GM18502 (cell line): ENCODE data around the gene LPCAT2.

Experiments
- ATAC-seq: cut with Tn5 transposase; IDR thresholded peaks from one replicate; pipeline ENCODE4 v1.9.1; 2021; ENCODE audit warnings: mild to moderate bottlenecking; ENCODE audit not compliant: unreplicated experiment, poor library complexity

The LPCAT2 gene

DNA sequence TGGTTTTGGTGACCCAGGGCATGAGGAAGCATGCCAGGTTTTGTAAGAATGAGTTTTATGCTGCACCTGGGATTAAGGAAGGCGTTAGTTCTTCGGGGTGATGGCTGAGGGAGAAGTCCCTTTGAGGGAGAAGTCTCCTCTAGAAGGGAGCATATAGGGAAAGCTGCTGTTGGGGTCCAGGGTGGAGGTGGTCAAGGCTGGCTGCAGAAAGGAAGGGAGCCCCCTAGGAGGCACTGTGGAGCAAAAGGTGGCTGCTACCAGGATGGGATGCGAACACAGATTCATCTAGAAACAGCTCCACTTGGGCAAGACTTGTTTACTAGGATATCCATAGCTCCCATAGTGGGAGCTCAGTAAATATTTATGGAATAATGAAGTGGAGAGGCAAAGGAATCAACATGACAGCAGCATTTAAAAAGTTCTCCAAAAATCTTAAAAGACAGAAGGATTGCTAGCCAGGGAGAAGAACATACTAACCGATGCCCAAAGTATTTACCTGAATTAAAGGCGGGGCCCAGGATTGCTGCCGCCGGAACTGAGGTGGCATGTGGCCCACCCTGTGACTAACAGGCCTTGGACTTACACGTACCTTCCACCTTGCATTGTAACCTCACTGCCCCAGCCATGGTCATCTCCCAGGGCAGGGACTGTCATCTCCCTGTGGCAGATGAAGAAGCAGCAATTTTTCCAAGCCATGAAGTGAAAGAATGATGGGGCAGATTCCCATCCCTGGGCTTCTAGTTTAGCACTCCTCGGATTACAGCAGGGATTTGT, 7.1 kb upstream of the LPCAT2 start:
- no peak for ATAC-seq

DNA sequence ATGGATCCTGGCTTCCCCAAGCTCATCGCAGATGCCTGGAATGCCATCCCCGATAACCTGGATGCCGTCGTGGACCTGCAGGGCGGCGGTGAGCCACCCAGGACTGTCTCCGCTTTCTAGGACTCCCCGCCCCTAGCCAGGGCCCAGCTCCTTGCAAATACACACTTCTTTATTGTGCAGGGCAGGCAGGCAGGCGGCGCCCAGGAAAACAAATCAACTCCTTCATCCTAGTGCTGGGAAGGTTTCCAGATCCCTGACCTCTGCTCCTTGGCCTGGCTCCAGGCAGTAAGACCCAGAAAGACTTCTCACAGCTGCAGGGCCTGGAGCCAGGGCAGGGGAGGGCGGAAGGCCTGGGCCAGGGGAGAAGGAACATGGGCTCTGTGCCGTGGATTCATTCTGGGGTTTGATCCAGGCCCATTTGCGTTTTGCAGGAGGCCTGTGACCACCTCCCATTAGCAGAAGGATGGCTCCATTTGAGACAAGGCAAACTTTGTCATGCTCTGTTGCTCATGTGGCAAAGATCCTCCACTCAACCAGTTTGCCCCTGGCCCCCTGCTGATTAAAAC, 6.0 kb upstream of the LPCAT2 start:
- no peak for ATAC-seq

- no peak for ATAC-seq
Measured at GRCh38 chr16:55503726-55504550, 4.9 kb upstream of the LPCAT2 start.

GRCh38 chr16:55505333-55506015, 3.4 kb upstream of the LPCAT2 start:
- no peak for ATAC-seq

DNA sequence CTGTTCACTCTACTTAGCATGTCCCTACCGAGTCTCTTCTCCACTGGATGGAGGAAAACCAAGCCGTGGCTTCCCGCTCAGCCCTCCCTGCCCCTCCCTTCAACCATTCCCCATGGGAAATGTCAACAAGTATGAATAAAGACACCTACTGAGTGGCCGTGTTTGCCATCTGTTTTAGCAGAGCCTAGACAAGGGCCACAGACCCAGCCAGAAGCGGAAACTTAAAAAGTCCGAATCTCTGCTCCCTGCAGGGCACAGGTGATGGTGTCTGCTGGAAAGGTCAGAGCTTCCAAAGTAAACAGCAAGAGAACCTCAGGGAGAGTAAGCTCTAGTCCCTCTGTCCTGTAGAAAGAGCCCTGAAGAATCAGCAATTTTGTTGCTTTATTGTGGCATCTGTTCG, 2.8 kb upstream of the LPCAT2 start:
- ATAC-seq, result no peak

DNA sequence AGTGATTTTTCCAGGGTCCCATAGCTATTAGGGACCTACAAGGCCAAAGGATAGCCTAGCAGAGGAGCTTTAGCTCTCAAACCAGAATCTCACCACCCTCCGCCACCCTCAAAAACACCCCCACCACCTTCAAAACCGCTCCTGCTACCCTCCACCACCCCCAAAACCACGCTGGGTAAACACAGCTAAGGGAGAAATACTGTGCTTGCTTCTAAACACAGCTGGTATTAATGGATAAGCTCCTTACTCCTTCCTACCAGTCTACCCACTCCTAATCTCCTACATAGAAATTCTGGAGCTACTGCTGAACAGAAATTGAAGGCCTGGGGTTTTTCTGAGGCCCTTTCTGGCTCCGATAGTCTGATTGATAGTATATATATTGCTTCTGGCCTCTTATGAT, 2.2 kb upstream of the LPCAT2 start:
- no peak for ATAC-seq

- ATAC-seq, result no peak
Measured at GRCh38 chr16:55508271-55508921, 476 bp upstream of the LPCAT2 start.

DNA sequence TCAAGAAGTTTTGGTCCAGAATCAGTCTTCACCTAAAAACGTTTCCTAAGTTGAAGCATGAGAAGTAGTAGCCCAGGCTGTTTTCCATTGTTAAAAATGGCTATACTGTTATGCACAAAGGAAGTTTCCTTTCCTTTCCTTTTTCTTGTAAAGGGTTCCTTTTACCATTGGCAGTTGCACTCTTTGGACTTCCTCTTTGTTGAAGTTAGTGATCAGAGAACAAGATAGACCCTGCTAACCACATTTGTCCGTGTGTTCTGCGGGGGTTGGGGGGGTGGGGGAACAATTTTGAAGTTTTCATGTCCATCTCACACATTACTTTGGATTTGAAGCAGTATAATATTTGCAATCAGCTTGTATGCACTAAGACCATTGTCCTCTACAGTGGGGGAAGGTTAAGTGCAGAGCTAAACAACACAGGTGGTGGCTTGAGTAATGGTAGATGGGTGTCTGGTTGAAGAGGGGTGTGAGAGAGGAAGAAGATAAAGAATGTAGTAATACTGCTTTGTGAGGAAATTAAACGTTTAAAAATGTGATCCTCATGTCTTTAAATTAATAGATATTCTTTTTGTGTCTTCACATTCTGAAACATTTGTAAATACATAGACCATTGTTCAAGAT, 1.4 kb downstream of the LPCAT2 start:
- no peak for ATAC-seq

GRCh38 chr16:55512941-55513340, 4.1 kb downstream of the LPCAT2 start:
- ATAC-seq, result no peak

GRCh38 chr16:55513616-55514015, 4.7 kb downstream of the LPCAT2 start:
- no peak for ATAC-seq

- ATAC-seq, result no peak
Measured at GRCh38 chr16:55515111-55515510, 6.2 kb downstream of the LPCAT2 start.

DNA sequence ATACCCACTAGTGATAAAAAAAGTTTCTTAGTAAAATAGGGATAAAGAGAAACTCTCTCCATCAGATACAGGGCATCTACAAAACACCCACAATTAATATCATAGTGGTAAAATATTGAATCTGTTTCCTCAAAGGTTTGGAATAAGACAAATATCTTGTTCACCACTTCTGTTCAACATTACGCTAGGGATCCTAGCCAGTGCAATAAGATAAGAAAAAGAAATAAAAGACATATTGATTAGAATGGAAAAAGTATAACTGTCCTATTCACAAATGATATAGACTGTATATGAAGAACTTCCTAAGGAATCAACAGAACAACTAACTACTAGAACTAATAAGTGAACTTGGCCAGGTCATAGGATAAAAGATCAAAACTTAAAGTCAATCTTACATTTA, 12.9 kb downstream of the LPCAT2 start:
- ATAC-seq, result no peak

- no peak for ATAC-seq
Measured at GRCh38 chr16:55526441-55526840, 17.6 kb downstream of the LPCAT2 start.

DNA sequence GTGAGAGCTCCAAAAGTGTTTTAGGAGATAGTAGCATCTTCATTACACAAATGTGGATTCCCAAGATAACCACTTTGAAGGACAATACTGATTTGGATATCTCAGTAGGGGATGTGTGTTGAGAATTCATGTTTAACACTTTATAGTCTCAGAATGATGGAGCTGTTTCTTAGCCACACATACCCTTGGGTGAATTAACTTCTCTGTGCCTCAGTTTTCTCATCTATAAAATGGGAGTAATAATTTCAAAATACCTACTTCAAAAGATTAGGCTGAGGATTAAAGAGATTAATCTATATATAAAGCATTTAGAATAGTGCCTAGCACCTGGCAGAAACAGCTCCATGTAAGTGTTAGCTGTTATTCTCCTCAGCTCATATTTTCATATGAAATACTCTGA, 19.0 kb downstream of the LPCAT2 start:
- no peak for ATAC-seq

- ATAC-seq, result no peak
Measured at GRCh38 chr16:55529018-55529417, 20.1 kb downstream of the LPCAT2 start.

- no peak for ATAC-seq
Measured at GRCh38 chr16:55530316-55530856, 21.5 kb downstream of the LPCAT2 start.

- no peak for ATAC-seq
Measured at GRCh38 chr16:55532227-55532626, 23.4 kb downstream of the LPCAT2 start.

DNA sequence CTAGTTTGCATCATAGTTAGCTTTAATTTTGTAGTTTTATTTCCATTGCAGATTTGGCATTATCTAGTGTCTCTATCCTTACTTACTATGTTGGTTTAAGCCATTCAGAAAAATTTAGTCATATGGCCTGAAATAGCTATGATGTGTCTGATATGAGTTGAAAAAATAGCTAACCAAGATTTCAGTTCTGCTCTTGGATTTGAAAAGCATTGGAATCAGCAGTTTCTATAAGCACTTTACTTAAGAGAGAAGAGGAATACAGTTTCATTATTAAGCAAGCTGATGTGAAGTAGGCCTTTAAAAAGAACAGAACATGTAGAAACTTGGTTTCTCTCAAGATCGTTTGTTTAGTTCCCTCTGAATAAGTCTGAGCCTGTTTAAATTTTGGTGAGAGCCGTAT, 25.9 kb downstream of the LPCAT2 start:
- ATAC-seq, result no peak

DNA sequence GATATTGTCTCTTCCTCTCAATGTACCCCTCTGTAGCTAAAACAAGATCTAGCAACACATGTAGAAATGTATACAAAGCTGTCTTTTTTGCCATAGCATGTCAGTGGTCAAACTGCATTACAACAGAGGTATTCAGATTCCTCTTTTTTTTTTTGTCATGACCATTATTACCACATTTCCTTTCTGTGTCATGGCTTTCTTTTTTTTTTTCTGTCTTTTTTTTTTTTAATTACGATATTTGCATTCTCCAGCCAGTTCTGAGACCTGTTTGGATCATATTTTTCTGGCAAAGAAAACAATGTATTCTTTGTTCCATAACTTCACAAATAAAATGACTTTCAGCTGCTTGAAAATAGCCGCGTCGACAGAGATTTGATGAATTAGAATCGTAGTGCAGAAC, 30.2 kb downstream of the LPCAT2 start:
- ATAC-seq, result no peak

DNA sequence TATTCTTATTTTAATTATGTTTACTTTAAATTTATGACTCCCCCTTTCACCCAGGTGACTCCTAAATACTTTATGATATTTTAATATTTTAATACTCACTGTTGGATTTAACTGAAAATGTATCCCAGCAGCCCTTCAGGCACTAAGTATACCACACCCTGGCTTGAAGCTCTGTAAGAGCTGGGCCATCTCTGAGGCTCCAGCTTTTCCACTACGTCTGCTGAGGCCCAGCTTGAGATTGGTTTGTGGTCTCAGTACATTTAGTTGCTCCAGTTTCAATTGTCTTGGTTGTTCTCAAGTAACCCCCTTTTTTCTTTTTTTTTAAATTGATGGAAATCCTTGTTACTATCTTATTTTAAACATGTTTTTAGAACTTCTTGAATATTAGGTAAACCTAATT, 30.6 kb downstream of the LPCAT2 start:
- no peak for ATAC-seq
